Umbilical cord (tissue), 2 donors: Measurements from ENCODE around the gene FOXC1. TPM values are rescaled to one million over a fixed set of nuclear protein-coding genes. Genes with fewer than 3 reads are reported as not detected.

Experiments used
- DNase-seq: peaks from one replicate; pipeline ENCODE4 v3.0.0-alpha.2; 2015; ENCODE audit warnings: low spot score
- total RNA-seq: library from RNA; depleted of rRNA; stranded (reverse); fragments of >200 nt; gene quantifications from one replicate; pipeline ENCODE4 v1.2.3, GENCODE V29; 2014; ENCODE audit warnings: low replicate concordance; ENCODE audit not compliant: insufficient read depth

FOXC1 gene
- total RNA-seq, 1 donor from 2014 or later = 6.0 TPM

GRCh38 chr6:1623769-1624057, 14.0 kb downstream of the FOXC1 start:
- DNase-seq = no peak

GRCh38 chr6:1624058-1624850, 14.5 kb downstream of the FOXC1 start:
- DNase-seq = no peak

- peak; percentile 51 for DNase-seq
These were observed 15.4 kb downstream of the FOXC1 start for GRCh38 chr6:1624851-1625781.

- DNase-seq = no peak
These were observed 16.2 kb downstream of the FOXC1 start for GRCh38 chr6:1625794-1626435.

GRCh38 chr6:1626481-1626880, 16.8 kb downstream of the FOXC1 start:
- no peak for DNase-seq

GRCh38 chr6:1627827-1628560, 18.3 kb downstream of the FOXC1 start:
- DNase-seq = no peak

- DNase-seq = no peak
These were observed 19.6 kb downstream of the FOXC1 start for GRCh38 chr6:1629316-1629715.

- DNase-seq = no peak
These were observed 20.6 kb downstream of the FOXC1 start for GRCh38 chr6:1630212-1630770.

- no peak for DNase-seq
These were observed 21.1 kb downstream of the FOXC1 start for GRCh38 chr6:1630771-1631217.

GRCh38 chr6:1631251-1631650, 21.5 kb downstream of the FOXC1 start:
- DNase-seq = no peak

- DNase-seq = no peak
These were observed 23.8 kb downstream of the FOXC1 start for GRCh38 chr6:1633366-1634021.

- DNase-seq = no peak
These were observed 24.4 kb downstream of the FOXC1 start for GRCh38 chr6:1634081-1634480.

GRCh38 chr6:1635305-1636010, 25.7 kb downstream of the FOXC1 start:
- DNase-seq = peak; percentile 45

GRCh38 chr6:1636272-1636825, 26.6 kb downstream of the FOXC1 start:
- DNase-seq = no peak

- no peak for DNase-seq
These were observed 27.5 kb downstream of the FOXC1 start for GRCh38 chr6:1636971-1637871.

GRCh38 chr6:1639430-1639829, 29.7 kb downstream of the FOXC1 start:
- no peak for DNase-seq

- no peak for DNase-seq
These were observed 30.8 kb downstream of the FOXC1 start for GRCh38 chr6:1640476-1640875.

GRCh38 chr6:1641343-1641885, 31.7 kb downstream of the FOXC1 start:
- DNase-seq = peak; percentile 41
